Activated naive CD4-positive, alpha-beta T cell (primary cell): Measurements from ENCODE around the gene CAB39L.

ENCODE experiments used
- DNase-seq, 4 experiments: peaks; one replicate each; lab custom pipeline; 2025; lab: John Stamatoyannopoulos, UW

Gene CAB39L

GRCh38 chr13:49399801-49400472 lies 43.9 kb downstream of the CAB39L start:
- DNase-seq, result no peak

GRCh38 chr13:49395878-49396380 lies 47.9 kb downstream of the CAB39L start:
- DNase-seq, result no peak

- no peak for DNase-seq
These were observed 48.4 kb downstream of the CAB39L start for GRCh38 chr13:49395451-49395865.

GRCh38 chr13:49388091-49388635 lies 55.7 kb downstream of the CAB39L start:
- DNase-seq, result no peak

- no peak for DNase-seq
These were observed 57.2 kb downstream of the CAB39L start for GRCh38 chr13:49386664-49387063.

- DNase-seq, result no peak
These were observed 67.7 kb downstream of the CAB39L start for GRCh38 chr13:49376121-49376520.

GRCh38 chr13:49374585-49375290 lies 69.1 kb downstream of the CAB39L start:
- no peak for DNase-seq

GRCh38 chr13:49373716-49374115 lies 70.1 kb downstream of the CAB39L start:
- DNase-seq, result no peak

- no peak for DNase-seq
These were observed 71.8 kb downstream of the CAB39L start for GRCh38 chr13:49371943-49372613.

GRCh38 chr13:49370371-49370770 lies 73.5 kb downstream of the CAB39L start:
- DNase-seq, result no peak

GRCh38 chr13:49369866-49370265 lies 74.0 kb downstream of the CAB39L start:
- DNase-seq, result no peak

GRCh38 chr13:49368688-49369087 lies 75.2 kb downstream of the CAB39L start:
- no peak for DNase-seq

- no peak for DNase-seq
These were observed 76.0 kb downstream of the CAB39L start for GRCh38 chr13:49367640-49368422.

- DNase-seq, result no peak
These were observed 77.0 kb downstream of the CAB39L start for GRCh38 chr13:49366841-49367240.

- DNase-seq, result no peak
These were observed 86.2 kb downstream of the CAB39L start for GRCh38 chr13:49357694-49358093.

- no peak for DNase-seq
These were observed 87.6 kb downstream of the CAB39L start for GRCh38 chr13:49356223-49356622.

GRCh38 chr13:49354719-49355118 lies 89.1 kb downstream of the CAB39L start:
- DNase-seq, result no peak

GRCh38 chr13:49353908-49354307 lies 90.0 kb downstream of the CAB39L start:
- no peak for DNase-seq

GRCh38 chr13:49351871-49352270 lies 92.0 kb downstream of the CAB39L start:
- no peak for DNase-seq

GRCh38 chr13:49348751-49349150 lies 95.1 kb downstream of the CAB39L start:
- no peak for DNase-seq

- DNase-seq, result no peak
These were observed 96.0 kb downstream of the CAB39L start for GRCh38 chr13:49347650-49348385.
